HEK293 (cell line): ENCODE results near the gene SPATA22.

Experiments used
- CTCF ChIA-PET: fragments of 350-600 bp; formaldehyde crosslinking; extraction: SDS; loops from one replicate; lab custom pipeline; 2021; ENCODE audit warnings: antibody characterized with exemption; lab: Yijun Ruan, JAX
- POLR2A ChIA-PET: fragments of 300-600 bp; formaldehyde crosslinking; extraction: SDS; loops from one replicate; lab custom pipeline; 2020; ENCODE audit warnings: antibody characterized with exemption, inconsistent platforms; lab: Yijun Ruan, JAX
- H3K27ac ChIP-seq: fragments of 200-500 bp; sonication (Bioruptor generic); 2 replicates; pipeline ENCODE4 v1.5.1; 2014; ENCODE audit warnings: low read depth, low read length, control low read depth, inconsistent platforms; ENCODE audit errors: extremely low read depth
- H3K36me3 ChIP-seq, 2 experiments: fragments of 200-500 bp in 1 of 2; sonication (Bioruptor generic) in 1 of 2; 1 replicate in 1 of 2; 2 replicates in 1 of 2; pipeline ENCODE4 v1.5.1; 2014 to 2017; ENCODE audit warnings: inconsistent platforms in 2 of 2, low read length in 2 of 2; ENCODE audit not compliant: control insufficient read depth in 2 of 2, insufficient read depth in 1 of 2
- H3K4me1 ChIP-seq: fragments of 200-500 bp; sonication (Bioruptor generic); 2 replicates; pipeline ENCODE4 v1.5.1; 2014; ENCODE audit warnings: mild to moderate bottlenecking, low read length, inconsistent platforms; ENCODE audit not compliant: control insufficient read depth, insufficient read depth
- H3K4me3 ChIP-seq: 2 replicates; pipeline ENCODE4 v1.5.1; 2011; ENCODE audit warnings: low read depth, mild to moderate bottlenecking, control low read depth, low read length, moderate library complexity
- H3K9me3 ChIP-seq: fragments of 200-500 bp; sonication (Bioruptor generic); 2 replicates; pipeline ENCODE4 v1.5.1; 2014; ENCODE audit warnings: low read depth, low read length, inconsistent platforms; ENCODE audit not compliant: control insufficient read depth, insufficient read depth
- EGR2 ChIP-seq: fragments of 450-650 bp; formaldehyde crosslinking; IDR thresholded peaks from 2 replicates; pipeline ENCODE4 v1.5.1; 2016; ENCODE audit warnings: low read depth, missing biosample characterization, missing genetic modification characterization
- KLF9 ChIP-seq: fragments of 450-650 bp; formaldehyde crosslinking; IDR thresholded peaks from 2 replicates; pipeline ENCODE4 v1.5.1; 2016; ENCODE audit warnings: missing biosample characterization, missing genetic modification characterization, low read depth
- OSR2 ChIP-seq: fragments of 450-650 bp; formaldehyde crosslinking; IDR thresholded peaks from 2 replicates; pipeline ENCODE4 v1.5.1; 2016; ENCODE audit warnings: missing biosample characterization, missing genetic modification characterization
- SETDB1 ChIP-seq: IDR thresholded peaks from one replicate; pipeline ENCODE4 v1.6.1; 2017; ENCODE audit warnings: mild to moderate bottlenecking, low read length, moderate library complexity, mixed read lengths; ENCODE audit not compliant: insufficient read length
- YY1 ChIP-seq: fragments of 450-650 bp; formaldehyde crosslinking; IDR thresholded peaks from 2 replicates; pipeline ENCODE4 v1.5.1; 2018; ENCODE audit warnings: missing biosample characterization, missing genetic modification characterization
- ZBTB1 ChIP-seq: fragments of 450-650 bp; formaldehyde crosslinking; IDR thresholded peaks from 2 replicates; pipeline ENCODE4 v1.5.1; 2016; ENCODE audit warnings: missing biosample characterization, missing genetic modification characterization
- ZBTB21 ChIP-seq: fragments of 450-650 bp; formaldehyde crosslinking; IDR thresholded peaks from 2 replicates; pipeline ENCODE4 v1.5.1; 2017; ENCODE audit warnings: missing biosample characterization, missing genetic modification characterization
- ZBTB48 ChIP-seq: fragments of 450-650 bp; formaldehyde crosslinking; IDR thresholded peaks from 2 replicates; pipeline ENCODE4 v1.5.1; 2016; ENCODE audit warnings: missing biosample characterization, missing genetic modification characterization
- ZFP37 ChIP-seq: fragments of 450-650 bp; formaldehyde crosslinking; IDR thresholded peaks from 2 replicates; pipeline ENCODE4 v1.5.1; 2016; ENCODE audit warnings: missing biosample characterization, missing genetic modification characterization
- ZNF146 ChIP-seq: fragments of 450-650 bp; formaldehyde crosslinking; IDR thresholded peaks from 2 replicates; pipeline ENCODE4 v1.5.1; 2016; ENCODE audit warnings: missing biosample characterization, missing genetic modification characterization
- ZNF248 ChIP-seq: fragments of 450-650 bp; formaldehyde crosslinking; IDR thresholded peaks from 2 replicates; pipeline ENCODE4 v1.5.1; 2017; ENCODE audit warnings: missing biosample characterization, missing genetic modification characterization
- ZNF350 ChIP-seq: fragments of 450-650 bp; formaldehyde crosslinking; IDR thresholded peaks from 2 replicates; pipeline ENCODE4 v1.5.0; 2017; ENCODE audit warnings: missing biosample characterization, mild to moderate bottlenecking, missing genetic modification characterization
- ZNF423 ChIP-seq: fragments of 450-650 bp; formaldehyde crosslinking; IDR thresholded peaks from 2 replicates; pipeline ENCODE4 v1.5.1; 2016; ENCODE audit warnings: missing biosample characterization, missing genetic modification characterization
- ZNF530 ChIP-seq: fragments of 450-650 bp; formaldehyde crosslinking; IDR thresholded peaks from 2 replicates; pipeline ENCODE4 v1.5.1; 2016; ENCODE audit warnings: low read depth, missing biosample characterization, missing genetic modification characterization
- ZNF621 ChIP-seq: fragments of 450-650 bp; formaldehyde crosslinking; IDR thresholded peaks from 2 replicates; pipeline ENCODE4 v1.5.1; 2017; ENCODE audit warnings: missing biosample characterization, missing genetic modification characterization
- ZNF623 ChIP-seq: fragments of 450-650 bp; formaldehyde crosslinking; IDR thresholded peaks from 2 replicates; pipeline ENCODE4 v1.5.1; 2016; ENCODE audit warnings: missing biosample characterization, missing genetic modification characterization
- ZNF658 ChIP-seq: fragments of 450-650 bp; formaldehyde crosslinking; IDR thresholded peaks from 2 replicates; pipeline ENCODE4; 2016; ENCODE audit warnings: missing biosample characterization, missing genetic modification characterization
- ZNF792 ChIP-seq: fragments of 450-650 bp; formaldehyde crosslinking; IDR thresholded peaks from 2 replicates; pipeline ENCODE4 v1.5.1; 2016; ENCODE audit warnings: missing biosample characterization, missing genetic modification characterization
- ZNF837 ChIP-seq: fragments of 450-650 bp; formaldehyde crosslinking; IDR thresholded peaks from 2 replicates; pipeline ENCODE4 v1.5.1; 2016; ENCODE audit warnings: missing biosample characterization, missing genetic modification characterization
- TF ChIP-seq, protein P1 (sequence below): fragments of 450-650 bp; formaldehyde crosslinking; IDR thresholded peaks from 2 replicates; pipeline ENCODE4 v1.5.1; 2016; ENCODE audit warnings: missing biosample characterization, missing genetic modification characterization
- TF ChIP-seq, protein P2 (sequence below): fragments of 450-650 bp; formaldehyde crosslinking; IDR thresholded peaks from 2 replicates; pipeline ENCODE4 v1.5.1; 2016; ENCODE audit warnings: missing biosample characterization, missing genetic modification characterization
- TF ChIP-seq, protein P3 (sequence below): fragments of 450-650 bp; IDR thresholded peaks from 2 replicates; pipeline ENCODE4 v1.5.1; 2018; ENCODE audit warnings: missing biosample characterization, mild to moderate bottlenecking, missing genetic modification characterization
- TF ChIP-seq, protein P4 (sequence below): fragments of 450-650 bp; formaldehyde crosslinking; IDR thresholded peaks from 2 replicates; pipeline ENCODE4 v1.5.1; 2016; ENCODE audit warnings: missing biosample characterization, missing genetic modification characterization

Gene SPATA22

DNA sequence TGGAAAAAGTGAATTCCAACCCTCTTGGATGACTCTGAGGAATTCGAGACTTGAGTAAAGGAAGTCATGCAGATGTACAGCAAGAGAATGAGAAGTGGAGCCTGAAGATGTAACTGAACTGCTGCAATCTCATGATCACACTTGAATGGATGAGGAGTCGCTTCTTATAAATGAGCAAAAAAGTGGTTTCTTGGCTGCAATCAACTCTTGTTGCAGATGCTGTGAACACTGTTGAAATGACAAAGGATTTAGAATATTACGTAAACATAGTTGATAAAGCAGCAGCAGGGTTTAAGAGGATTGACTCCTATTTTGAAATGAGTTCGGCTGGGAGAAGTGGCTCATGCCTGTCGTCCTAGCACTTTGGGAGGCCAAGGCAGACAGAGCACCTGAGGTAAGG, 29.7 kb upstream of the SPATA22 start:
- no peak overlapping the region for H3K4me3 ChIP-seq
- no peaks in the 10 kb centered on the region for H3K4me1 ChIP-seq
- ChIA-PET CTCF (interaction anchor here (0.6 to 1.0 kb wide), 2 partner anchors 27 to 208 kb away, joined by 3 read pairs; no protein-coding TSS in a partner anchor), POLR2A (no interaction called here)
- no peak overlapping the region for H3K27ac ChIP-seq
- no peaks in the 10 kb centered on the region for H3K36me3 ChIP-seq
- no peaks in the 10 kb centered on the region for H3K9me3 ChIP-seq
- TF ChIP-seq, protein P1, sequence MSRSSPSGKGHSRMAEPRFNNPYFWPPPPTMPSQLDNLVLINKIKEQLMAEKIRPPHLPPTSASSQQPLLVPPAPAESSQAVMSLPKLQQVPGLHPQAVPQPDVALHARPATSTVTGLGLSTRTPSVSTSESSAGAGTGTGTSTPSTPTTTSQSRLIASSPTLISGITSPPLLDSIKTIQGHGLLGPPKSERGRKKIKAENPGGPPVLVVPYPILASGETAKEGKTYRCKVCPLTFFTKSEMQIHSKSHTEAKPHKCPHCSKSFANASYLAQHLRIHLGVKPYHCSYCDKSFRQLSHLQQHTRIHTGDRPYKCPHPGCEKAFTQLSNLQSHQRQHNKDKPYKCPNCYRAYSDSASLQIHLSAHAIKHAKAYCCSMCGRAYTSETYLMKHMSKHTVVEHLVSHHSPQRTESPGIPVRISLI (tag by site-specific recombination): no peak
- no peak for TF ChIP-seq ZBTB21 (tag by site-specific recombination)
- TF ChIP-seq YY1 (tag by site-specific recombination): no peak

DNA sequence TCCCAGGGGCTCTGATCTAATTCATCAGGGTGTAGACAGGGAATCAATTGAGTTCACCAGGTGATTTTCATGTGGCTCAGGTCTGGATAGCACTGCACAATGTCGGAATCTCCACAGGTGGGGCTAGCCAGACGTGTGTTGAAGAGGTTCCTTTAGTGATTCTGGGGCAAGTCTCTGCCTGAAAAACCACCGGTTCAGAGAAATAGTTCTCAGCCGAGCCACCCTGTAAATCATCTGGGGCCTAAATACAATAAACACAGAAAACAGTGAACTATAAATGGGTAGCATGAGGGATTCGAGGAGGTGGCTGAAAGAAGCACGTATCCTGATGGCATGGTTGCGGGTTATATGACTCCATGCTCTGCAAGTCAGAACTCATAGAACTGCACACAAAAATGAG, 25.5 kb upstream of the SPATA22 start:
- Histone ChIP-seq H3K4me1 (no peaks in the 10 kb centered on the region), H3K4me3 (no peak overlapping the region), H3K27ac (no peak overlapping the region), H3K9me3 (no peaks in the 10 kb centered on the region), H3K36me3 (no peaks in the 10 kb centered on the region)
- CTCF ChIA-PET: no interaction called here
- TF ChIP-seq EGR2 (no peak), ZBTB1 (tag by site-specific recombination) (no peak), ZBTB48 (no peak), ZNF837 (tag by site-specific recombination) (no peak), KLF9 (no peak), OSR2 (tag by site-specific recombination) (no peak), ZNF792 (tag by site-specific recombination) (no peak), ZNF248 (tag by site-specific recombination) (no peak), ZNF423 (tag by site-specific recombination) (no peak), ZNF621 (tag by site-specific recombination) (no peak), ZNF350 (no peak), ZNF146 (tag by site-specific recombination) (no peak), ZNF530 (no peak), SETDB1 (no peak), ZNF623 (no peak), ZFP37 (tag by site-specific recombination) (no peak), ZNF658 (tag by site-specific recombination) (no peak)
- TF ChIP-seq, protein P2, sequence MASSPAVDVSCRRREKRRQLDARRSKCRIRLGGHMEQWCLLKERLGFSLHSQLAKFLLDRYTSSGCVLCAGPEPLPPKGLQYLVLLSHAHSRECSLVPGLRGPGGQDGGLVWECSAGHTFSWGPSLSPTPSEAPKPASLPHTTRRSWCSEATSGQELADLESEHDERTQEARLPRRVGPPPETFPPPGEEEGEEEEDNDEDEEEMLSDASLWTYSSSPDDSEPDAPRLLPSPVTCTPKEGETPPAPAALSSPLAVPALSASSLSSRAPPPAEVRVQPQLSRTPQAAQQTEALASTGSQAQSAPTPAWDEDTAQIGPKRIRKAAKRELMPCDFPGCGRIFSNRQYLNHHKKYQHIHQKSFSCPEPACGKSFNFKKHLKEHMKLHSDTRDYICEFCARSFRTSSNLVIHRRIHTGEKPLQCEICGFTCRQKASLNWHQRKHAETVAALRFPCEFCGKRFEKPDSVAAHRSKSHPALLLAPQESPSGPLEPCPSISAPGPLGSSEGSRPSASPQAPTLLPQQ (tag by site-specific recombination): no peak
- TF ChIP-seq, protein P3, sequence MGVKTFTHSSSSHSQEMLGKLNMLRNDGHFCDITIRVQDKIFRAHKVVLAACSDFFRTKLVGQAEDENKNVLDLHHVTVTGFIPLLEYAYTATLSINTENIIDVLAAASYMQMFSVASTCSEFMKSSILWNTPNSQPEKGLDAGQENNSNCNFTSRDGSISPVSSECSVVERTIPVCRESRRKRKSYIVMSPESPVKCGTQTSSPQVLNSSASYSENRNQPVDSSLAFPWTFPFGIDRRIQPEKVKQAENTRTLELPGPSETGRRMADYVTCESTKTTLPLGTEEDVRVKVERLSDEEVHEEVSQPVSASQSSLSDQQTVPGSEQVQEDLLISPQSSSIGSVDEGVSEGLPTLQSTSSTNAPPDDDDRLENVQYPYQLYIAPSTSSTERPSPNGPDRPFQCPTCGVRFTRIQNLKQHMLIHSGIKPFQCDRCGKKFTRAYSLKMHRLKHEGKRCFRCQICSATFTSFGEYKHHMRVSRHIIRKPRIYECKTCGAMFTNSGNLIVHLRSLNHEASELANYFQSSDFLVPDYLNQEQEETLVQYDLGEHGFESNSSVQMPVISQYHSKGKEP: no peak
- TF ChIP-seq, protein P4, sequence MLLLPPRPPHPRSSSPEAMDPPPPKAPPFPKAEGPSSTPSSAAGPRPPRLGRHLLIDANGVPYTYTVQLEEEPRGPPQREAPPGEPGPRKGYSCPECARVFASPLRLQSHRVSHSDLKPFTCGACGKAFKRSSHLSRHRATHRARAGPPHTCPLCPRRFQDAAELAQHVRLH (tag by site-specific recombination): no peak
- POLR2A ChIA-PET: no interaction called here
